ENCODE data around the gene FBLN2.

FBLN2 gene

DNA sequence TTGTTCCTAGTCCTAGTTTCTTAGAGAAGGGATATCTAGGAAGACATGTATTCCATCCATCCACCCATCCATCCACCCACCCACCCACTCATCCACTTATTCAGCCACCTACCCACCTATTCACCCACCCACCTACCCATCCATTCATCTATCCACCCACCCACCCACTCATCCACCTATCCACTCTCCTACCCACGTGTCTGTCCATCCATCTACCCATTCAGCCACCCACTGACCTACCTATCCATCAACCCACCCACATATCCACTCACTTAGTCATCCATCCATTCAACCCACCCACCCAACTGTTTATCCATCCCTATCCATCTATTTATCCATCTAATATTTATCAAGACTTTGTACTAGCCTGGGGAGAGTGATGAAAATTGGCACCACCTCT is 120.5 kb downstream of the FBLN2 start:
- no peak for DNase-seq

DNA sequence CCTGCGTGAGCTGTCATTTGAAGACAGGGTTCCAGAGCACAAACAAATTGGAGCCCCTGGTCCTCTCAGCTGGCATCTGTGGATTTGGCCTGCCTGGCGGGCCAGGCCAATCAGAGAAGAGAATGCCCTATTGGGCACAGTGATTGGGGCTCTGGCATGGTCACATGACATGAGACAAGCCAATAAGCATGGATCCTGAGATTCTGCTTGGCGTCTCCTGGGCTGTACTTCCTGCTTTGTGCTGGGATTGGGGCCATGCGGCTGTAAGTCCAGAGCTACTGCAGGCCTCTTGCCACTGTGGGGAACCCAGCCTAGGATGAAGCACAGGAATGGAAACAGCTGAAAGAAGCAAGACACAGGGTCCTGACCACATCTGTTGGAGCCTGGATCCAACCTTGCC is 121.4 kb downstream of the FBLN2 start:
- DNase-seq, result no peak

- DNase-seq, result no peak
Observed at GRCh38 chr3:13671482-13672233, 122.7 kb downstream of the FBLN2 start.

GRCh38 chr3:13673207-13673606 is 124.3 kb downstream of the FBLN2 start:
- no peak for DNase-seq

GRCh38 chr3:13674538-13675185 is 125.7 kb downstream of the FBLN2 start:
- DNase-seq, result no peak

DNA sequence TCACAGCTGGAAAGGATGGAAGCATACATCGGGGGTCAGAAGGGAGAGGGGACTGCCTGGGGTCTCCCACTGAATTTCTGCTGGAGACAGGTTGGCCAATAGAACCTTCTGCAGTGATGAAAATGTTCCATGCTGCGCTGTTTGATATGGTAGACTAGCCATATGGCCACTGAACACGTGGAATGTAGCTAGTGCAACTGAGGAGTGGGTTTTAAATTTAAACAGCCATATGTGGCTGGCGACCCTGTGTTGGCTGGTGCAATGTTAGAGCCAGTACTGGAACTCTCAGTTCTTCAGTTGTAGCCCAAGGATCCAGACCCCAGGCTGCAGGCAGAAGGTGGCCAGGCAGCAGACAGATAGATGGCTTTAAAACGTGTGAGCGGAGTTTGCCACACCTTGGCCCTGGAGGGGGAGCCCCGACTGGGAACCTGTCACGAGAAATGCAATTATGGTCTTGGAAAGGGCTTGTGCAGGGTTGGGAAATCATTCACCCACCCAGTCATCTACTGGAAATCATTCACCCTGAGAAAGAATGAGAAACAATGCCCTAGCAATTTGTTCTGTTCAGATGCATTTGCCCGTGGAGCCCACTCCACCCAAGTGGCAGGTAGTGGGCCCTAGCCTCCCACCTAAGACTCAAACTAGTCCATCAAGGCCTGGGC is 127.6 kb downstream of the FBLN2 start:
- no peak for DNase-seq

DNA sequence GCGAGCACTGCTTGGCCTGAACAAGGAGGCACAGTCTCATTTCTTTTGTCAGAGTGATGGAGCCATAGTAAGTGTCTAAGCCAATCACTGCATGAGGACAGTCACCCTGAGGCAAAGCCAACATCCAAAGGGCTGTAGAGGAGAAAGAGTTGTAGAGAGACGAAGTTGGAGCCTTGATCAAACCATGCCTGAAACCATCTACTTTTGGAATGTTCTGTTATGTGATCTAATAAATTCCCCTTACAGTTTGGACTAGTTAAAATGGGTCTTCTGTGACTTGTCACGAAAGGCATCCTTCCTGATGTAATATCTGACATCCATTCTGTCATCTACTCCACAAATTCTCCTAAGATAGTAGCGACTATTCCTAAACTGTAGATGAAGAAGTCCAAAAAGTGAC is 128.3 kb downstream of the FBLN2 start:
- no peak for DNase-seq

GRCh38 chr3:13681931-13682330 is 133.0 kb downstream of the FBLN2 start:
- DNase-seq, result no peak

DNA sequence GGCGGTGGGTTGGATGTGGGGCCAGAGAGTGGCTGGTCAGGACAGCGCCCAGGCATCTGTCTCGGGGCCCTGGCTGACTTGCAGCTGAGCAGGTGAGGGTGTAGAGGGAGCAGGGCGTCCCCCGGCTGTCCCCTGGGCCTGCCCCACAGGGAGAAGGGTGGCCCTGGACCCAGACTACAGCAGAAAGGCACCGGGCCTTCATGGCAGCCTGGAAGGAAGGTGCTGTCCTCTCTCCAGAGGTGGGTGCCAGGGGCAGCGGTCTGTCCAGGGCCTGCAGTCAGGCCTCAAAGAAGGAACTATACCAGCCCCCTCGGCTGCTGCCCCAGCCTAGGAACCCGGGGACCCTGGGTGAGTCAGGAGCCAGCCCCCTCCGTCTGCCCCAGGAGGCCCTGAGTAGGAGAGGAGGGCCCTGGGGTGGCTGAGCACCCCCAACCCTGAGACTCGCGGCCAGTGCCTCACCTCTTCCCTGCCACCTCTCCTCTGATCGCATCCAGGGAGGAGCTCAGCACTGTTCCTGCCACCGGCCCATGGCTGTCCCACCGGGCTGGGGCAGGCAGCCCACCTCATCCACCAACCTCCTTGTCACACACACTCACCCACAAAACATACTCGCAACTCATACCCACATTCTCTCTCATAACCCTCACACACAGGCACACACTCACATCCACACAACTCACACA is 133.5 kb downstream of the FBLN2 start:
- no peak for DNase-seq

DNA sequence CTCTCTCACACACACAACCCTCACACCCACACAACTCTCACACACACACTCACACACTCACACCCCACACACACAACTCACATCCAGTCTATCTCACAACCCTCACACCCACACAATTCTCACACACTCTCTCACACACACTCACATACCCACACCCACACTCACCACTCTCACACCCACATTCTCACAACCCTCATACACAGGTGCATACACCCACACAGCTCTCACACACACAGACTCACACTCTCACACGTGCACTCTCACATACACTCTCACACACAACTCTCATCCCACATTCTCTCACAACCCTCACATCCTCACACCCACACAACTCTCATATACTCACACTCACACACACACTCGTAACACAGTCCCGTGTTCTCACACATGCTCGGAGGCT is 134.4 kb downstream of the FBLN2 start:
- no peak for DNase-seq

GRCh38 chr3:13683772-13684171 is 134.8 kb downstream of the FBLN2 start:
- no peak for DNase-seq

GRCh38 chr3:13684350-13684749 is 135.4 kb downstream of the FBLN2 start:
- DNase-seq, result no peak

GRCh38 chr3:13684854-13685253 is 135.9 kb downstream of the FBLN2 start:
- DNase-seq, result no peak

DNA sequence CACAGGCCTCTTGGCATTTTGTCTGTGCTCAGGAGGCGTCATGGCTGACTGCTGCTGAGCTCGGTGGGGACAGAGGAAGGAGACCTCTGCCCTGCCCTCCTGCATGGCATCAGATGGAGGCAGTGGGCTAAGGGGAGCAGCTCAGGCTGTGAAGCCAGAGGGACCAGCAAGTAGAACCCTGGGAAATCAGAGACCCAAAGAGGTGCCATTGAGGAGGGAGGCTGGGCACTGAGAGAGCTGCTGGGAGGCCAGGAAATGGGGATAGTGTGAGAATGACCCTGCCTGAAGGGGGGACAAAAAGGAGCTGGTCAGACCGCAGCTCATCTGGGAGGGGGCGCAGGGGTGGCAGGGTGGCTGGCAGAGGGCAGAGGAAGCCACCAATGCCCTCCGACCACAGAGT is 136.8 kb downstream of the FBLN2 start:
- no peak for DNase-seq

DNA sequence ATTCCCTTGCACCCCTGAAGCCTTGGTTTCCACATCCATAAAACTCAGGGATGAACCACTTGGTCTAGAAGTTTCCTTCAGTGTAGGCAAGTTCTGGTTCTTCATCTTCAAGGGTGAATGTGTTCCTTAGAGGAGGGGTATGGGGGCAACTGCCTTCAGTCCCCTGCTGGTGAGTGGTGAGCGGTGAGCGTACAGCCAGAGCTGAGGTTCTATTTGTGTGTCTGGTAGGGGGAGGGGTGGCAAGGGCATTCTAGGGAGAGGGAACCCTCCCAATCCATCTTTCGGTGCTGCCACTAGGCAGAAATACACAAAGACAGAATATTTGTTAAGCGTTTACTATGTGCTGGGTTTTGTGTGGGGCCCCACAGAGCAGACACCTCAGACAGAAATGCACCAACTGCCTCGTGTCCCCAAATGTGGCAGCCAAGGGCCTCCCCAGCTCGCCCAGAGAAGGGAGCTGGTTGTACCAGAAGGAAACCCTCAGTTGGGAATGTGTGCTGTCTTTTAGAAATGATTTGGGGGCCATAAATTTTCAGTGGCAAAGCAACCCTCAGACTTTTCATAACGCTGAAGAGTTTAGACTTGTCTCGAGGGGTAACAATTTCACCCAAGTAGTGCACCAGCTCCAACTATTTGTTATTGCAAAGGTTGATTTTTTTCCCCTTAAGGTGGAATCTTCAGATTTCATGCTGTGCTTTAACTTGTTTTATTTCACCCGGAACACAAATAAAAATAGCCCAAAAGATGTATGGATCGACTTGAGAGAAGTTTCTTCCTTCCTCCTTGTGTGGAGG is 137.6 kb downstream of the FBLN2 start:
- no peak for DNase-seq

GRCh38 chr3:13687517-13687943 is 138.6 kb downstream of the FBLN2 start:
- DNase-seq, result no peak

Measured in stimulated activated CD4-positive, alpha-beta T cell treated with anti-CD3 and anti-CD28 coated beads, Interleukin-4, amount 100 ng/mL, for 4 hours (primary cell).